ENCODE measurements around the gene GLDC. TPM values are rescaled to one million over a fixed set of nuclear protein-coding genes. Genes with fewer than 3 reads are reported as not detected.

The GLDC gene
- total and polyA plus RNA-seq, 10 of the 15 experiments (the other 5 are each of a cell fraction or from before 2014, with no cell fraction given) = 33.1 to 165 (median 114) TPM

DNA sequence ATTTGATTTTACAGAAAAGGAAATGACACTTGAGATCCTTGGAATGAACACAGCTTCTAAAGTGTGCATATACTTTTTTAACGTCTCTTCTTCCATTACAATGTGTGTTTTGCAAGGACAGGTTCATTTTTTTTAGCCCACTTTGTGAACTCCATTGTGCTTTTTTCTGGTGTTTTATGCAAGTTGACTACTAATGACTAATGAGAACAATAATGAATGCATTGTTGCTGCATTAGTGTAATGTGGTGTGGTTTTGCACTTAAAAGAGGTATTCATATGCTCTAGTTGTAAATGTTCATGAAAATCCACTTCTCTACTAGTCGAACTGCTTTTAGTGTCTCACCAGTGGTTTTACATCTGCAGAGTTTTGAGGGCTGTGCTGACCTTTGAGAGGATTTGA lies 139.0 kb downstream of the GLDC start (continued):
- TF ChIP-seq, protein P1, sequence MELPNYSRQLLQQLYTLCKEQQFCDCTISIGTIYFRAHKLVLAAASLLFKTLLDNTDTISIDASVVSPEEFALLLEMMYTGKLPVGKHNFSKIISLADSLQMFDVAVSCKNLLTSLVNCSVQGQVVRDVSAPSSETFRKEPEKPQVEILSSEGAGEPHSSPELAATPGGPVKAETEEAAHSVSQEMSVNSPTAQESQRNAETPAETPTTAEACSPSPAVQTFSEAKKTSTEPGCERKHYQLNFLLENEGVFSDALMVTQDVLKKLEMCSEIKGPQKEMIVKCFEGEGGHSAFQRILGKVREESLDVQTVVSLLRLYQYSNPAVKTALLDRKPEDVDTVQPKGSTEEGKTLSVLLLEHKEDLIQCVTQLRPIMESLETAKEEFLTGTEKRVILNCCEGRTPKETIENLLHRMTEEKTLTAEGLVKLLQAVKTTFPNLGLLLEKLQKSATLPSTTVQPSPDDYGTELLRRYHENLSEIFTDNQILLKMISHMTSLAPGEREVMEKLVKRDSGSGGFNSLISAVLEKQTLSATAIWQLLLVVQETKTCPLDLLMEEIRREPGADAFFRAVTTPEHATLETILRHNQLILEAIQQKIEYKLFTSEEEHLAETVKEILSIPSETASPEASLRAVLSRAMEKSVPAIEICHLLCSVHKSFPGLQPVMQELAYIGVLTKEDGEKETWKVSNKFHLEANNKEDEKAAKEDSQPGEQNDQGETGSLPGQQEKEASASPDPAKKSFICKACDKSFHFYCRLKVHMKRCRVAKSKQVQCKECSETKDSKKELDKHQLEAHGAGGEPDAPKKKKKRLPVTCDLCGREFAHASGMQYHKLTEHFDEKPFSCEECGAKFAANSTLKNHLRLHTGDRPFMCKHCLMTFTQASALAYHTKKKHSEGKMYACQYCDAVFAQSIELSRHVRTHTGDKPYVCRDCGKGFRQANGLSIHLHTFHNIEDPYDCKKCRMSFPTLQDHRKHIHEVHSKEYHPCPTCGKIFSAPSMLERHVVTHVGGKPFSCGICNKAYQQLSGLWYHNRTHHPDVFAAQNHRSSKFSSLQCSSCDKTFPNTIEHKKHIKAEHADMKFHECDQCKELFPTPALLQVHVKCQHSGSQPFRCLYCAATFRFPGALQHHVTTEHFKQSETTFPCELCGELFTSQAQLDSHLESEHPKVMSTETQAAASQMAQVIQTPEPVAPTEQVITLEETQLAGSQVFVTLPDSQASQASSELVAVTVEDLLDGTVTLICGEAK (IDR thresholded peaks at IDR 0.05; ENCODE audit: borderline replicate concordance) = no peak
- TF ChIP-seq MYC (IDR thresholded peaks at IDR 0.05; ENCODE audit: insufficient read depth, insufficient read length, insufficient replicate concordance, low read length, severe bottlenecking) (no peak), HCFC1 (IDR thresholded peaks at IDR 0.05; ENCODE audit: low read length) (no peak), FOXK2 (IDR thresholded peaks at IDR 0.05) (no peak)

DNA sequence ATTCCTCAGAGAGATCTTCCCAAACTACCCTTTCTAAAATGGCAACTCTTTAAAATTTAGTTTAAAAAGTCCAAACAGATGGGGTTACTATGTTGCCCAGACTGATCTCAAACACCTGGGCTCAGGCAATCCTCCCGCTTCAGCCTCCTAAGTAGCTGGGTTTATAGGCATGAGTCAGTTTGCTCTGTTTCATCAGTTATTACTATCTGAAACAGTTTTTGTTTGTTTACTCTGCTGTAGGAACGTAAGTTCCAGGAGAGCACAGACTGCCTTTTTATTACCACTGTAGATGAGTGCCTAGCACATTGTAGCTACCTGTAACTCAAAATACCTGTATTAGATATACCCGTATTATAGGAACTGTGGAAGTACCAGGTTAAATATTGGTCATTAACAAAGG lies 143.1 kb downstream of the GLDC start:
- Histone ChIP-seq H3K9ac (ENCODE audit: control insufficient read depth, insufficient read depth, low read length) (no peak overlapping the region), H3K36me3 (ENCODE audit: control insufficient read depth in 2 of 2, insufficient read depth in 2 of 2, low read length in 1 of 2) (peaks cover 5 to 27% of the 10 kb centered on the region in 2 experiments; a peak in 3 of 4 replicates), H2AFZ (ENCODE audit: control insufficient read depth, low read depth, low read length) (no peak overlapping the region), H3K4me2 (ENCODE audit: control insufficient read depth, insufficient read depth) (no peak overlapping the region), H3K4me3 (no peak overlapping the region), H3K27ac (ENCODE audit: control insufficient read depth, insufficient read depth) (no peak overlapping the region), H3K27me3 (replicated peaks in 1 of 2; ENCODE audit: control insufficient read depth in 2 of 2, insufficient read depth in 2 of 2, low read length in 1 of 2) (no peaks in the 10 kb centered on the region), H3K79me2 (ENCODE audit: control insufficient read depth, insufficient read depth, low read length) (no peaks in the 10 kb centered on the region), H3K9me3 (replicated peaks; ENCODE audit: control insufficient read depth, insufficient read depth, low read length) (no peaks in the 10 kb centered on the region), H3K4me1 (ENCODE audit: control insufficient read depth, insufficient read depth, low read length) (no peaks in the 10 kb centered on the region), H4K20me1 (ENCODE audit: control insufficient read depth, insufficient read depth) (no peaks in the 10 kb centered on the region)
- ChIA-PET POLR2A (no interaction called here), SMC1A (ENCODE audit: uncharacterized antibody, unreplicated experiment) (interaction anchor here (1.0 to 1.6 kb wide), 2 partner anchors 11 to 12 kb away, joined by 3 read pairs; no protein-coding TSS in a partner anchor), RAD21 (ENCODE audit: unreplicated experiment) (no interaction called here), CTCF (no interaction called here)
- BruUV-seq (replicated peaks) = no TSS peak
- FAIRE-seq (no peak), DNase-seq (ENCODE audit: low read depth, low spot score) (no peak), ATAC-seq (no peak)
- TF ChIP-seq KLF5 (IDR thresholded peaks at IDR 0.05; ENCODE audit: partially characterized antibody) = no peak
- no peak for TF ChIP-seq HDAC6 (IDR thresholded peaks at IDR 0.05; ENCODE audit: unreplicated experiment)
- TF ChIP-seq, protein P2, sequence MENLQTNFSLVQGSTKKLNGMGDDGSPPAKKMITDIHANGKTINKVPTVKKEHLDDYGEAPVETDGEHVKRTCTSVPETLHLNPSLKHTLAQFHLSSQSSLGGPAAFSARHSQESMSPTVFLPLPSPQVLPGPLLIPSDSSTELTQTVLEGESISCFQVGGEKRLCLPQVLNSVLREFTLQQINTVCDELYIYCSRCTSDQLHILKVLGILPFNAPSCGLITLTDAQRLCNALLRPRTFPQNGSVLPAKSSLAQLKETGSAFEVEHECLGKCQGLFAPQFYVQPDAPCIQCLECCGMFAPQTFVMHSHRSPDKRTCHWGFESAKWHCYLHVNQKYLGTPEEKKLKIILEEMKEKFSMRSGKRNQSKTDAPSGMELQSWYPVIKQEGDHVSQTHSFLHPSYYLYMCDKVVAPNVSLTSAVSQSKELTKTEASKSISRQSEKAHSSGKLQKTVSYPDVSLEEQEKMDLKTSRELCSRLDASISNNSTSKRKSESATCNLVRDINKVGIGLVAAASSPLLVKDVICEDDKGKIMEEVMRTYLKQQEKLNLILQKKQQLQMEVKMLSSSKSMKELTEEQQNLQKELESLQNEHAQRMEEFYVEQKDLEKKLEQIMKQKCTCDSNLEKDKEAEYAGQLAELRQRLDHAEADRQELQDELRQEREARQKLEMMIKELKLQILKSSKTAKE (IDR thresholded peaks at IDR 0.05; ENCODE audit: low read depth, poor library complexity, severe bottlenecking) = no peak
- no peak for TF ChIP-seq ZNF274 (IDR thresholded peaks at IDR 0.05; ENCODE audit: insufficient read depth, insufficient read length)
- no peak for TF ChIP-seq NFYA (IDR thresholded peaks at IDR 0.05; ENCODE audit: borderline replicate concordance, low read depth, low read length)
- intact Hi-C loops (cut with micrococcal nuclease; ENCODE audit: unreplicated experiment) = no loop called here
- WGBS (ENCODE audit: insufficient coverage, insufficient replicate concordance, low lambda C conversion rate, missing lambda C conversion rate) = 99% methylated on average over 3 of the region's 3 CpGs
- in situ Hi-C loops (cut with MboI) = no loop called here

All from GM12878 (cell line).